Measurements from ENCODE around the gene PRKCE.
"Not testable (repeated sequence)": the region's sequence is repeated elsewhere in the genome, so short reads cannot be mapped to it uniquely, and the experiment has no call there.

PRKCE gene

GRCh38 chr2:45884126-45884525 is 232.7 kb downstream of the PRKCE start:
- H3K4me1 ChIP-seq (ENCODE audit: control insufficient read depth, insufficient read depth, low read length): peaks cover 26% of the 10 kb centered on the region
- no peak overlapping the region for H3K9ac ChIP-seq (ENCODE audit: low read length)
- H3K27me3 ChIP-seq (ENCODE audit: control insufficient read depth, insufficient read depth, low read length): no peaks in the 10 kb centered on the region
- no peaks in the 10 kb centered on the region for H3K9me3 ChIP-seq (ENCODE audit: control insufficient read depth, low read length)
- no peak overlapping the region for H3K4me3 ChIP-seq (ENCODE audit: low read length)
- H3K36me3 ChIP-seq (ENCODE audit: control insufficient read depth, insufficient read depth, low read length): no peaks in the 10 kb centered on the region

GRCh38 chr2:45885171-45885621 is 233.7 kb downstream of the PRKCE start:
- Histone ChIP-seq H3K9me3 (ENCODE audit: control insufficient read depth, low read length) (no peaks in the 10 kb centered on the region), H3K4me3 (ENCODE audit: low read length) (no peak overlapping the region), H3K36me3 (ENCODE audit: control insufficient read depth, insufficient read depth, low read length) (no peaks in the 10 kb centered on the region), H3K4me1 (ENCODE audit: control insufficient read depth, insufficient read depth, low read length) (peaks cover 34% of the 10 kb centered on the region), H3K9ac (ENCODE audit: low read length) (no peak overlapping the region), H3K27me3 (ENCODE audit: control insufficient read depth, insufficient read depth, low read length) (no peaks in the 10 kb centered on the region)

GRCh38 chr2:45886171-45886663 is 234.7 kb downstream of the PRKCE start:
- no peak overlapping the region for H3K9ac ChIP-seq (ENCODE audit: low read length)
- peaks cover 45% of the 10 kb centered on the region for H3K4me1 ChIP-seq (ENCODE audit: control insufficient read depth, insufficient read depth, low read length)
- H3K9me3 ChIP-seq (ENCODE audit: control insufficient read depth, low read length): no peaks in the 10 kb centered on the region
- H3K27me3 ChIP-seq (ENCODE audit: control insufficient read depth, insufficient read depth, low read length): no peaks in the 10 kb centered on the region
- H3K36me3 ChIP-seq (ENCODE audit: control insufficient read depth, insufficient read depth, low read length): no peaks in the 10 kb centered on the region
- H3K4me3 ChIP-seq (ENCODE audit: low read length): no peak overlapping the region

- no peak overlapping the region for H3K4me3 ChIP-seq (ENCODE audit: low read length)
- H3K9ac ChIP-seq (ENCODE audit: low read length): no peak overlapping the region
- no peaks in the 10 kb centered on the region for H3K36me3 ChIP-seq (ENCODE audit: control insufficient read depth, insufficient read depth, low read length)
- no peaks in the 10 kb centered on the region for H3K9me3 ChIP-seq (ENCODE audit: control insufficient read depth, low read length)
- H3K4me1 ChIP-seq (ENCODE audit: control insufficient read depth, insufficient read depth, low read length): peaks cover 54% of the 10 kb centered on the region
- no peaks in the 10 kb centered on the region for H3K27me3 ChIP-seq (ENCODE audit: control insufficient read depth, insufficient read depth, low read length)
Observed at GRCh38 chr2:45888167-45888566, 236.7 kb downstream of the PRKCE start.

- H3K9me3 ChIP-seq (ENCODE audit: control insufficient read depth, low read length): no peaks in the 10 kb centered on the region
- H3K36me3 ChIP-seq (ENCODE audit: control insufficient read depth, insufficient read depth, low read length): no peaks in the 10 kb centered on the region
- H3K4me1 ChIP-seq (ENCODE audit: control insufficient read depth, insufficient read depth, low read length): peaks cover 53% of the 10 kb centered on the region
- no peaks in the 10 kb centered on the region for H3K27me3 ChIP-seq (ENCODE audit: control insufficient read depth, insufficient read depth, low read length)
- no peak overlapping the region for H3K9ac ChIP-seq (ENCODE audit: low read length)
- no peak overlapping the region for H3K4me3 ChIP-seq (ENCODE audit: low read length)
Observed at GRCh38 chr2:45888641-45889040, 237.2 kb downstream of the PRKCE start.

GRCh38 chr2:45889053-45889452 is 237.6 kb downstream of the PRKCE start:
- H3K4me1 ChIP-seq (ENCODE audit: control insufficient read depth, insufficient read depth, low read length): peaks cover 51% of the 10 kb centered on the region
- no peak overlapping the region for H3K4me3 ChIP-seq (ENCODE audit: low read length)

GRCh38 chr2:45889620-45890370 is 238.3 kb downstream of the PRKCE start:
- Histone ChIP-seq H3K9ac (ENCODE audit: low read length) (no peak overlapping the region), H3K36me3 (ENCODE audit: control insufficient read depth, insufficient read depth, low read length) (no peaks in the 10 kb centered on the region), H3K4me3 (ENCODE audit: low read length) (no peak overlapping the region), H3K9me3 (ENCODE audit: control insufficient read depth, low read length) (no peaks in the 10 kb centered on the region), H3K4me1 (ENCODE audit: control insufficient read depth, insufficient read depth, low read length) (peaks cover 48% of the 10 kb centered on the region), H3K27me3 (ENCODE audit: control insufficient read depth, insufficient read depth, low read length) (no peaks in the 10 kb centered on the region)

More at GRCh38 chr2:45889053-45889452, 237.6 kb downstream of the PRKCE start:
- H3K9ac ChIP-seq (ENCODE audit: low read length): no peak overlapping the region
- H3K27me3 ChIP-seq (ENCODE audit: control insufficient read depth, insufficient read depth, low read length): no peaks in the 10 kb centered on the region
- H3K36me3 ChIP-seq (ENCODE audit: control insufficient read depth, insufficient read depth, low read length): no peaks in the 10 kb centered on the region
- H3K9me3 ChIP-seq (ENCODE audit: control insufficient read depth, low read length): no peaks in the 10 kb centered on the region

GRCh38 chr2:45890371-45890646 is 238.8 kb downstream of the PRKCE start:
- not testable (repeated sequence) for H3K9me3 ChIP-seq (ENCODE audit: control insufficient read depth, low read length); H3K9ac ChIP-seq (ENCODE audit: low read length); H3K36me3 ChIP-seq (ENCODE audit: control insufficient read depth, insufficient read depth, low read length); H3K4me3 ChIP-seq (ENCODE audit: low read length); H3K27me3 ChIP-seq (ENCODE audit: control insufficient read depth, insufficient read depth, low read length)
- H3K4me1 ChIP-seq (ENCODE audit: control insufficient read depth, insufficient read depth, low read length): peaks cover 45% of the 10 kb centered on the region

- peaks cover 45% of the 10 kb centered on the region for H3K4me1 ChIP-seq (ENCODE audit: control insufficient read depth, insufficient read depth, low read length)
- no peak overlapping the region for H3K4me3 ChIP-seq (ENCODE audit: low read length)
- no peaks in the 10 kb centered on the region for H3K9me3 ChIP-seq (ENCODE audit: control insufficient read depth, low read length)
- no peak overlapping the region for H3K9ac ChIP-seq (ENCODE audit: low read length)
- no peaks in the 10 kb centered on the region for H3K27me3 ChIP-seq (ENCODE audit: control insufficient read depth, insufficient read depth, low read length)
- H3K36me3 ChIP-seq (ENCODE audit: control insufficient read depth, insufficient read depth, low read length): no peaks in the 10 kb centered on the region
Observed at GRCh38 chr2:45890819-45891218, 239.3 kb downstream of the PRKCE start.

- no peaks in the 10 kb centered on the region for H3K27me3 ChIP-seq (ENCODE audit: control insufficient read depth, insufficient read depth, low read length)
- H3K9ac ChIP-seq (ENCODE audit: low read length): no peak overlapping the region
- no peak overlapping the region for H3K4me3 ChIP-seq (ENCODE audit: low read length)
- no peaks in the 10 kb centered on the region for H3K36me3 ChIP-seq (ENCODE audit: control insufficient read depth, insufficient read depth, low read length)
- peaks cover 45% of the 10 kb centered on the region for H3K4me1 ChIP-seq (ENCODE audit: control insufficient read depth, insufficient read depth, low read length)
- H3K9me3 ChIP-seq (ENCODE audit: control insufficient read depth, low read length): no peaks in the 10 kb centered on the region
Observed at GRCh38 chr2:45891719-45892424, 240.4 kb downstream of the PRKCE start.

- peaks cover 45% of the 10 kb centered on the region for H3K4me1 ChIP-seq (ENCODE audit: control insufficient read depth, insufficient read depth, low read length)
- H3K4me3 ChIP-seq (ENCODE audit: low read length): no peak overlapping the region
- H3K36me3 ChIP-seq (ENCODE audit: control insufficient read depth, insufficient read depth, low read length): no peaks in the 10 kb centered on the region
- H3K9me3 ChIP-seq (ENCODE audit: control insufficient read depth, low read length): no peaks in the 10 kb centered on the region
- no peaks in the 10 kb centered on the region for H3K27me3 ChIP-seq (ENCODE audit: control insufficient read depth, insufficient read depth, low read length)
- H3K9ac ChIP-seq (ENCODE audit: low read length): no peak overlapping the region
Observed at GRCh38 chr2:45892425-45892745, 240.9 kb downstream of the PRKCE start.

- Histone ChIP-seq H3K9ac (ENCODE audit: low read length) (no peak overlapping the region), H3K4me3 (ENCODE audit: low read length) (no peak overlapping the region), H3K9me3 (ENCODE audit: control insufficient read depth, low read length) (no peaks in the 10 kb centered on the region), H3K36me3 (ENCODE audit: control insufficient read depth, insufficient read depth, low read length) (no peaks in the 10 kb centered on the region), H3K4me1 (ENCODE audit: control insufficient read depth, insufficient read depth, low read length) (peaks cover 41% of the 10 kb centered on the region), H3K27me3 (ENCODE audit: control insufficient read depth, insufficient read depth, low read length) (no peaks in the 10 kb centered on the region)
Observed at GRCh38 chr2:45892757-45893156, 241.3 kb downstream of the PRKCE start.
